ENCODE results near the gene TOM1L2. TPM values are rescaled to one million over a fixed set of nuclear protein-coding genes. Genes with fewer than 3 reads are reported as not detected.
A peak's percentile ranks its signal among the peaks of the same experiment; 100 is the strongest.

Gene TOM1L2
- total RNA-seq, 1 donor from 2014 or later, result 4.3 TPM

- H3K79me2 ChIP-seq (ENCODE audit: low read depth), result peaks cover 69% of the 10 kb centered on the region
- no peak overlapping the region for H3K4me2 ChIP-seq
- no peak overlapping the region for H3K9ac ChIP-seq
- no peaks in the 10 kb centered on the region for H3K9me3 ChIP-seq (ENCODE audit: low read depth)
- peaks cover 25% of the 10 kb centered on the region for H3K4me1 ChIP-seq
- H3K4me3 ChIP-seq, result no peak overlapping the region
- peaks cover 73% of the 10 kb centered on the region for H3K4me1 Mint-ChIP-seq
- TF ChIP-seq EZH2phosphoT487 (IDR thresholded peaks at IDR 0.05), result no peak
- no peak for TF ChIP-seq CTCF (IDR thresholded peaks at IDR 0.05)
- no peak for TF ChIP-seq EZH2 (IDR thresholded peaks at IDR 0.05)
- H3K27me3 ChIP-seq, result no peaks in the 10 kb centered on the region
- H3F3A ChIP-seq (ENCODE audit: low read depth), result peaks cover 21% of the 10 kb centered on the region
- no peak overlapping the region for H3K4me3 Mint-ChIP-seq
- H3K9me3 Mint-ChIP-seq, result no peaks in the 10 kb centered on the region
- no peaks in the 10 kb centered on the region for H3K27me3 Mint-ChIP-seq (ENCODE audit: insufficient read depth, low read depth)
- H3K36me3 Mint-ChIP-seq, result peaks cover 5% of the 10 kb centered on the region
- DNase-seq (ENCODE audit: low spot score), result no peak
- peaks cover 69% of the 10 kb centered on the region for H4K20me1 ChIP-seq (ENCODE audit: low read depth)
- H3K36me3 ChIP-seq, result no peaks in the 10 kb centered on the region
- no peak overlapping the region for H3K27ac Mint-ChIP-seq
- H3K27ac ChIP-seq, result no peak overlapping the region
- no peak overlapping the region for H2AFZ ChIP-seq (replicated peaks)
Measured at GRCh38 chr17:17833658-17834357, 138.4 kb downstream of the TOM1L2 start.

GRCh38 chr17:17832032-17832363 is 140.2 kb downstream of the TOM1L2 start:
- Mint-ChIP-seq H3K4me1 (peaks cover 63% of the 10 kb centered on the region), H3K4me3 (no peak overlapping the region), H3K36me3 (peaks cover 5% of the 10 kb centered on the region), H3K9me3 (no peaks in the 10 kb centered on the region), H3K27me3 (ENCODE audit: insufficient read depth, low read depth) (no peaks in the 10 kb centered on the region), H3K27ac (peak overlapping the region; percentile 7)
- peaks cover 3% of the 10 kb centered on the region for H3F3A ChIP-seq (ENCODE audit: low read depth)
- no peak for DNase-seq (ENCODE audit: low spot score)
- H4K20me1 ChIP-seq (ENCODE audit: low read depth), result peaks cover 87% of the 10 kb centered on the region
- H3K79me2 ChIP-seq (ENCODE audit: low read depth), result peaks cover 85% of the 10 kb centered on the region
- H3K4me1 ChIP-seq, result peaks cover 8% of the 10 kb centered on the region
- no peak overlapping the region for H3K4me2 ChIP-seq
- no peak overlapping the region for H2AFZ ChIP-seq (replicated peaks)
- H3K27ac ChIP-seq, result no peak overlapping the region
- no peaks in the 10 kb centered on the region for H3K9me3 ChIP-seq (ENCODE audit: low read depth)
- H3K36me3 ChIP-seq, result no peaks in the 10 kb centered on the region
- no peak overlapping the region for H3K9ac ChIP-seq
- H3K27me3 ChIP-seq, result no peaks in the 10 kb centered on the region
- TF ChIP-seq CTCF (IDR thresholded peaks at IDR 0.05), result no peak
- TF ChIP-seq EZH2 (IDR thresholded peaks at IDR 0.05), result no peak
- TF ChIP-seq EZH2phosphoT487 (IDR thresholded peaks at IDR 0.05), result no peak
- H3K4me3 ChIP-seq, result no peak overlapping the region

- H3K9me3 Mint-ChIP-seq, result no peaks in the 10 kb centered on the region
- H3K36me3 Mint-ChIP-seq, result peaks cover 5% of the 10 kb centered on the region
- DNase-seq (ENCODE audit: low spot score), result no peak
- peak overlapping the region; percentile 21 for H3K4me3 Mint-ChIP-seq
- Histone ChIP-seq H3K79me2 (ENCODE audit: low read depth) (peaks cover 90% of the 10 kb centered on the region), H3K27ac (no peak overlapping the region), H3K4me3 (no peak overlapping the region), H3K4me1 (peaks cover 8% of the 10 kb centered on the region), H4K20me1 (ENCODE audit: low read depth) (peaks cover 93% of the 10 kb centered on the region), H3K27me3 (no peaks in the 10 kb centered on the region), H3K9ac (no peak overlapping the region), H2AFZ (replicated peaks) (no peak overlapping the region), H3F3A (ENCODE audit: low read depth) (peaks cover 3% of the 10 kb centered on the region), H3K36me3 (no peaks in the 10 kb centered on the region), H3K9me3 (ENCODE audit: low read depth) (no peaks in the 10 kb centered on the region), H3K4me2 (no peak overlapping the region)
- H3K4me1 Mint-ChIP-seq, result peaks cover 68% of the 10 kb centered on the region
- H3K27me3 Mint-ChIP-seq (ENCODE audit: insufficient read depth, low read depth), result peaks cover under 1% of the 10 kb centered on the region
- peak overlapping the region; percentile 76 for H3K27ac Mint-ChIP-seq
- TF ChIP-seq EZH2 (IDR thresholded peaks at IDR 0.05), result no peak
- no peak for TF ChIP-seq EZH2phosphoT487 (IDR thresholded peaks at IDR 0.05)
- TF ChIP-seq CTCF (IDR thresholded peaks at IDR 0.05), result no peak
Measured at GRCh38 chr17:17831208-17832031, 140.8 kb downstream of the TOM1L2 start.
